Adipocyte (in vitro differentiated cells): ENCODE measurements around the gene LRMDA.

Experiments
- DNase-seq: peaks from one replicate; pipeline ENCODE4 v3.0.0-alpha.2; 2015; ENCODE audit warnings: low read depth
- H3K27me3 ChIP-seq: replicated peaks from 2 replicates; pipeline ENCODE4 v1.7.0; 2013; ENCODE audit warnings: mild to moderate bottlenecking, low read length, moderate library complexity; ENCODE audit not compliant: control insufficient read depth, insufficient read depth
- H3K36me3 ChIP-seq: 2 replicates; pipeline ENCODE4 v1.7.0; 2013; ENCODE audit warnings: low read length, mild to moderate bottlenecking, moderate library complexity; ENCODE audit not compliant: control insufficient read depth, insufficient read depth, severe bottlenecking
- H3K4me1 ChIP-seq: 2 replicates; pipeline ENCODE4 v1.7.0; 2013; ENCODE audit warnings: mild to moderate bottlenecking, low read length, moderate library complexity; ENCODE audit not compliant: control insufficient read depth, insufficient read depth
- H3K4me3 ChIP-seq: 2 replicates; pipeline ENCODE4 v1.7.0; 2013; ENCODE audit warnings: mild to moderate bottlenecking, low read length, moderate library complexity
- H3K9ac ChIP-seq: 2 replicates; pipeline ENCODE4 v1.7.0; 2013; ENCODE audit warnings: mild to moderate bottlenecking, low read length, moderate library complexity
- H3K9me3 ChIP-seq: 2 replicates; pipeline ENCODE4 v1.7.0; 2013; ENCODE audit warnings: mild to moderate bottlenecking, low read length, moderate library complexity; ENCODE audit not compliant: control insufficient read depth

LRMDA gene

DNA sequence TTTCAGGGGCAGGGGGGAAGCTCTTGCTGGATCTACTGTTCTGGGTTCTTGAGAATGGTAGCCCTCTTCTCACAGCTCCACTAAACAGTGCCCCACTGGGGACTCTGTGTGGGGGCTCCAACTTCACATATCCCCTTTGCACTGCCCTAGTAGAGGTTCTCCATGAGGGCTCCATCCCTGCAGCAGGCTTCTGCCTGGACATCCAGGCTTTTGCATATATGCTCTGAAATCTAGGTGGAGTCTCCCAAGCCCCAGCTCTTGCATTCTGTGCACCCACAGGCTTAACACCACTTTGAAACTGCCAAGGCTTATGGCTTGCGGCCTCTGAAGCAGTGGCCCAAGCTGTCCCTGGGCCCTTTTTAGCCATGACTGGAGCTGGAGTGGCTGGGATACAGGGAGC, 150.7 kb downstream of the LRMDA start:
- H3K9ac ChIP-seq, result no peak overlapping the region
- peaks cover 28% of the 10 kb centered on the region for H3K9me3 ChIP-seq
- no peaks in the 10 kb centered on the region for H3K4me1 ChIP-seq
- H3K36me3 ChIP-seq, result no peaks in the 10 kb centered on the region
- H3K27me3 ChIP-seq, result no peaks in the 10 kb centered on the region
- no peak for DNase-seq
- H3K4me3 ChIP-seq, result no peak overlapping the region

DNA sequence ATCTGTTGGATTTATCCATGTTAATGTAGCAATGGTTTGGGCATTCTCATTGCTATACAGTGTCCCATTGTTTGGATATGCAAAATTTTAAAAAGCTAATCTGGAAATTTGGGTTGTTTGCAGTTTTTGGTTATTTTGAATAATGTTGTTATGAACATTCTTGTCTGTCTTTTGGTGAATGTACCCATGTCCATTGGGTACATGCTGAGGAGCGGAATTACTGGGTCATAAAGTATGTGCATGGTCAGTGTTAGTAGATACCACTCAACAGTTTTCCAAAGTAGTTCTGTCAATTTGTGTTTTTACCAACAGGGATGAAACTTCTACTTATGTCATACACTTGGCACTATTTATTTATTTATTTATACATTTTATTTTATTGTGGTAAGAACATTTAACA, 153.9 kb downstream of the LRMDA start:
- no peak overlapping the region for H3K4me3 ChIP-seq
- no peak for DNase-seq
- peaks cover 20% of the 10 kb centered on the region for H3K9me3 ChIP-seq
- H3K9ac ChIP-seq, result no peak overlapping the region
- no peaks in the 10 kb centered on the region for H3K27me3 ChIP-seq
- no peaks in the 10 kb centered on the region for H3K4me1 ChIP-seq
- no peaks in the 10 kb centered on the region for H3K36me3 ChIP-seq

DNA sequence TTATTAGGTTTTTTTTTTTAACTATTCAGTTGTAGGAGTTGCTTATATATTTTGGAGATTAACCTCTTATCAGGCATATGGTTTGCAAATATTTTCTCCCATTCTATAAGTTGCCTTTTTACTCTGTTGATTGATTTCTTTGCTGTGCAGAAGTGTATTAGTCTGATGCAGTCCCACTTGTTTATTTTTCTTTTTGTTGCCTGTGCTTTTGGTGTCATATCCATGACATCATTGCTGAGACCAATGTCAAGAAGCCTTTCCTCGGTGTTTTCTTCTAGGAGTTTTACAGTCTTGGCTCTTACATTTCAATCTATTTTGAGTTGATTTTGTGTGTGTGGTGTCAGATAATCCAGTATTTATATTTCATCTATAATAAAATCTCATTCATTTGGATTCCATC, 155.4 kb downstream of the LRMDA start:
- Histone ChIP-seq H3K4me1 (no peaks in the 10 kb centered on the region), H3K27me3 (no peaks in the 10 kb centered on the region), H3K9ac (no peak overlapping the region), H3K36me3 (no peaks in the 10 kb centered on the region), H3K4me3 (no peak overlapping the region), H3K9me3 (peaks cover 15% of the 10 kb centered on the region)
- no peak for DNase-seq

GRCh38 chr10:75588031-75588430, 156.6 kb downstream of the LRMDA start:
- H3K9me3 ChIP-seq, result peaks cover 3% of the 10 kb centered on the region
- DNase-seq, result no peak
- peaks cover 6% of the 10 kb centered on the region for H3K4me1 ChIP-seq
- no peaks in the 10 kb centered on the region for H3K36me3 ChIP-seq
- H3K4me3 ChIP-seq, result no peak overlapping the region
- no peaks in the 10 kb centered on the region for H3K27me3 ChIP-seq
- no peak overlapping the region for H3K9ac ChIP-seq

GRCh38 chr10:75589895-75590654, 158.7 kb downstream of the LRMDA start:
- Histone ChIP-seq H3K4me3 (no peak overlapping the region), H3K27me3 (no peaks in the 10 kb centered on the region), H3K9me3 (no peaks in the 10 kb centered on the region), H3K9ac (no peak overlapping the region), H3K4me1 (peaks cover 9% of the 10 kb centered on the region), H3K36me3 (no peaks in the 10 kb centered on the region)
- no peak for DNase-seq

GRCh38 chr10:75592151-75592787, 160.8 kb downstream of the LRMDA start:
- H3K4me3 ChIP-seq, result peak overlapping the region; percentile 54
- peaks cover 9% of the 10 kb centered on the region for H3K4me1 ChIP-seq
- no peak for DNase-seq
- H3K36me3 ChIP-seq, result no peaks in the 10 kb centered on the region
- peak overlapping the region; percentile 18 for H3K9ac ChIP-seq
- H3K27me3 ChIP-seq, result no peaks in the 10 kb centered on the region
- H3K9me3 ChIP-seq, result no peaks in the 10 kb centered on the region

DNA sequence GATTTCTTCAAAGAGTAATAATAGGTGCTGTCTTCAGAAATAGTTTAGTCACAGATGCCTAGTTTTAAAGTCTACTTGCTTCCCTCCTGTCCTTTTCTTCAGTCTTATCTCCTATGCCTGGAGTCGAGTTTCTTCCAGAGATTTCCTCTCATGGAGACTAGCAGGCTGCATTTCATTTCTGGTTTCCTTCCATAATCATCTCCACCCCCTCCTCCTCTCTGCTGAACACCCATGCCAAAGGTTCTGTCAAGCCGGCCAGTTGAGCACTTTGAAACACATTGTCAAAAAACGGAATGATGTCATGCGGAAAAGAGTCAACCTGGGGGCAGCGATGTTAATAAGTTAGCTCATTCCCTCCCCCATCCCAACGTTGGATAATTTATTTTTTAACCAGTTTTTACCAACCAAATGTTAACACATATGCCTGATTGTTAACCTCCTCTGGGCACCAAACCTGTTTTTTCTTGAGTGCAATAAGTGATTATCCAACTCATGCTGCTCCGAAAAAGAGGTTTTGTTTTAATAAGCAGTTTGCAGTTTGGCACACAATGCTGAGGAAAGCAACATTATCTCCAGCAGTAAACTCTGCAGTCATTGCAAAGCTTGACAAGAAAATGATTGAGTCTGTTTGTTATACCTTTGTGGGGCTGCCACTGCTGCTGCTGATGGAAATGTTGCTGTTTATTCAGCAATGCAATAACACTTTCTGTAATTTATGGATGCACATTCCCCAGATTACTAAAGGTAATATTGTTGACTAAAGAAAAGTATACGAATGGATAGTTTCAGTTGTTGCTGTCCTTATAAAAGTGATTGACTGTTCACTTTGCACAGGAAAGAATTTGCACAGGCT, 161.6 kb downstream of the LRMDA start:
- Histone ChIP-seq H3K36me3 (no peaks in the 10 kb centered on the region), H3K4me3 (peak overlapping the region; percentile 54), H3K9ac (peak overlapping the region; percentile 18), H3K9me3 (no peaks in the 10 kb centered on the region), H3K4me1 (peaks cover 9% of the 10 kb centered on the region), H3K27me3 (no peaks in the 10 kb centered on the region)
- no peak for DNase-seq

- H3K27me3 ChIP-seq, result no peaks in the 10 kb centered on the region
- H3K4me1 ChIP-seq, result peaks cover 9% of the 10 kb centered on the region
- H3K9ac ChIP-seq, result no peak overlapping the region
- DNase-seq, result no peak
- H3K4me3 ChIP-seq, result no peak overlapping the region
- no peaks in the 10 kb centered on the region for H3K36me3 ChIP-seq
- no peaks in the 10 kb centered on the region for H3K9me3 ChIP-seq
Measured at GRCh38 chr10:75593692-75594556, 162.5 kb downstream of the LRMDA start.

GRCh38 chr10:75596930-75597620, 165.7 kb downstream of the LRMDA start:
- H3K9me3 ChIP-seq, result no peaks in the 10 kb centered on the region
- H3K4me3 ChIP-seq, result no peak overlapping the region
- H3K4me1 ChIP-seq, result peaks cover 9% of the 10 kb centered on the region
- H3K27me3 ChIP-seq, result no peaks in the 10 kb centered on the region
- H3K36me3 ChIP-seq, result no peaks in the 10 kb centered on the region
- no peak for DNase-seq
- H3K9ac ChIP-seq, result no peak overlapping the region

DNA sequence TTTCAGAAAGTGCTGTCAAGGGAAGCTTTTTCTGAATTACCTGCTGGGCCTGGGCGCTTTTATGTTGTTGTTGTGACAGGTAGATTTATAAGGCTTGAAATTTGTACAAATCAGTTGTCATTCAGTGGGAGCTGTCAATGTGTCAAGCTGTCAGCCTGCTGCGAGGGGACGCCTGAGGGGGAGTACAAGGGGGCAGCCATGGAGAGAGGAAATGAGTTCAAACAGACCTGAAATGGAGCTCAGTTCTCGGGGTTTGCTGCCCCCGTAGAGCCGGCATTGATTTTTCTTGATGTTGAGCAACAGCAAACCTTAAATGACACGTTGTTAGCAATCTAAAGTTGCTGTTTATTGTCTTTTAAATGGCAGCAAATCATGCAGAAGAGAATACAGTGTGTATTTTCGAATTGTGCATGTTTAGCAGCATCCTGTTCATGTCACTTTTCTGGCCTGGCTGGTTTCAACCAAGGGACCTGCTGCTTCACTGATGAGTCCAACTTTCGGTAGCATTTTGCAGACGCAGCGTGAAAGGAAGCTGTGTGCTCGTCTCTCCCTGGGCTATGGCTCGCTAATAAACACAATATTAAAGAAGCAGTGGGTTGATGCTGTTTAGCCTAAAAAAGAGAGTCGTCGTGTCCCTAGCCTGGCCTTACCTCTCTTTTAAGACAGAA, 166.5 kb downstream of the LRMDA start:
- no peak overlapping the region for H3K9ac ChIP-seq
- H3K27me3 ChIP-seq, result no peaks in the 10 kb centered on the region
- no peak overlapping the region for H3K4me3 ChIP-seq
- H3K4me1 ChIP-seq, result peaks cover 5% of the 10 kb centered on the region
- no peak for DNase-seq
- H3K36me3 ChIP-seq, result no peaks in the 10 kb centered on the region
- H3K9me3 ChIP-seq, result no peaks in the 10 kb centered on the region
